Measurements from ENCODE around the gene ASIC4. TPM values are rescaled to one million over a fixed set of nuclear protein-coding genes. Genes with fewer than 3 reads are reported as not detected.
A peak's percentile ranks its signal among the peaks of the same experiment; 100 is the strongest.

Gene ASIC4
- total RNA-seq, 1 experiment from 2014 or later, result 0.79 TPM

DNA sequence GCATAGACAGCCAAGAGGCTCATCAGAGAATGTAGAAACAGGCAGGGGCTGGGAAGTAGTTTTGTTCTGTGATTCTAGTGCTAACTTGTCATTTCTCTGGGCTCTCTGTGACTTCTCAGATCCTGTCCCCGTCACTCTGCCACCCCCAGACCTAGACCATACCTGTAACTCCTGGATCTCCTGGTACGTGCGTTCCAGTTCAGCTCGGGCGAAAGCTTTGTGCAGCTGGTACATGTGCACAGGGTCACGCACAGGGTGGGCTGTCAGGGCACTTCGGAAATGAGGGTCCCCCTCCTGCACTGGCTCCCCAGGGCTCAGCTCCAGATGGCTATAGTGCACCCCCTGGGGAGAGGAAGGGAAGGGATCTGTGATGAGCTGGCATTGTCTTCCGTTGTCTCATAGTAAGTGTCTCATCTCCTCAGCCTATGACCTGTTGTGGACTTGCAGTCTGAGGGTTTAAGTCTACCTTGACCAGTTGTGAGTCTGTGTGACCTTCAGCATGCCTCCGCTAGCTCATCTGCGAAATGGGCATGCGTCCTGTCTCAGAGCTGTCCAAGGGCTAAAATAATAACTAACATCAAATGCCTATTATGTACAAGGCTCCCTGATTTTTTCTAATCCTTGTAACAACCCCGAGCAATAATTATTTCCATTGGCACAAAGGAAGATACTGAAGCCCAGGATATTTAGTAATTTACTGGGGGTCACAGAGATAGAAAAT, 26.7 kb downstream of the ASIC4 start:
- TF ChIP-seq ZNF532 (CRISPR knock-in tag; IDR thresholded peaks at IDR 0.05; ENCODE audit: borderline replicate concordance), result no peak
- TF ChIP-seq HMGA2 (CRISPR knock-in tag; IDR thresholded peaks at IDR 0.05), result no peak
- TF ChIP-seq, protein P1, sequence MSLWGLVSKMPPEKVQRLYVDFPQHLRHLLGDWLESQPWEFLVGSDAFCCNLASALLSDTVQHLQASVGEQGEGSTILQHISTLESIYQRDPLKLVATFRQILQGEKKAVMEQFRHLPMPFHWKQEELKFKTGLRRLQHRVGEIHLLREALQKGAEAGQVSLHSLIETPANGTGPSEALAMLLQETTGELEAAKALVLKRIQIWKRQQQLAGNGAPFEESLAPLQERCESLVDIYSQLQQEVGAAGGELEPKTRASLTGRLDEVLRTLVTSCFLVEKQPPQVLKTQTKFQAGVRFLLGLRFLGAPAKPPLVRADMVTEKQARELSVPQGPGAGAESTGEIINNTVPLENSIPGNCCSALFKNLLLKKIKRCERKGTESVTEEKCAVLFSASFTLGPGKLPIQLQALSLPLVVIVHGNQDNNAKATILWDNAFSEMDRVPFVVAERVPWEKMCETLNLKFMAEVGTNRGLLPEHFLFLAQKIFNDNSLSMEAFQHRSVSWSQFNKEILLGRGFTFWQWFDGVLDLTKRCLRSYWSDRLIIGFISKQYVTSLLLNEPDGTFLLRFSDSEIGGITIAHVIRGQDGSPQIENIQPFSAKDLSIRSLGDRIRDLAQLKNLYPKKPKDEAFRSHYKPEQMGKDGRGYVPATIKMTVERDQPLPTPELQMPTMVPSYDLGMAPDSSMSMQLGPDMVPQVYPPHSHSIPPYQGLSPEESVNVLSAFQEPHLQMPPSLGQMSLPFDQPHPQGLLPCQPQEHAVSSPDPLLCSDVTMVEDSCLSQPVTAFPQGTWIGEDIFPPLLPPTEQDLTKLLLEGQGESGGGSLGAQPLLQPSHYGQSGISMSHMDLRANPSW (CRISPR knock-in tag; conservative IDR thresholded peaks at IDR 0.05; ENCODE audit: low read depth), result no peak
- no peak for TF ChIP-seq E2F4 (CRISPR knock-in tag; IDR thresholded peaks at IDR 0.05; ENCODE audit: borderline replicate concordance, low read depth)
- TF ChIP-seq SMAD3 (CRISPR knock-in tag; IDR thresholded peaks at IDR 0.05; ENCODE audit: borderline replicate concordance), result no peak
- no peak for TF ChIP-seq NFATC4 (CRISPR knock-in tag; IDR thresholded peaks at IDR 0.05)
- no peak for TF ChIP-seq CREB1 (CRISPR knock-in tag; IDR thresholded peaks at IDR 0.05)
- TF ChIP-seq, protein P2, sequence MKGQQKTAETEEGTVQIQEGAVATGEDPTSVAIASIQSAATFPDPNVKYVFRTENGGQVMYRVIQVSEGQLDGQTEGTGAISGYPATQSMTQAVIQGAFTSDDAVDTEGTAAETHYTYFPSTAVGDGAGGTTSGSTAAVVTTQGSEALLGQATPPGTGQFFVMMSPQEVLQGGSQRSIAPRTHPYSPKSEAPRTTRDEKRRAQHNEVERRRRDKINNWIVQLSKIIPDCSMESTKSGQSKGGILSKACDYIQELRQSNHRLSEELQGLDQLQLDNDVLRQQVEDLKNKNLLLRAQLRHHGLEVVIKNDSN (CRISPR knock-in tag; IDR thresholded peaks at IDR 0.05), result no peak
- TF ChIP-seq MAX (CRISPR knock-in tag; IDR thresholded peaks at IDR 0.05), result no peak
- TF ChIP-seq GRHL2 (CRISPR knock-in tag; IDR thresholded peaks at IDR 0.05; ENCODE audit: insufficient replicate concordance, severe bottlenecking), result no peak
- no peak for TF ChIP-seq ATF1 (CRISPR knock-in tag; IDR thresholded peaks at IDR 0.05)
- Mint-ChIP-seq H3K4me1 (peaks cover 36% of the 10 kb centered on the region), H3K27ac (peak overlapping the region; percentile 63; the same call in 1 of the 2 replicates), H3K9me3 (no peaks in the 10 kb centered on the region), H3K4me3 (no peak overlapping the region), H3K36me3 (peaks cover 22% of the 10 kb centered on the region), H3K27me3 (ENCODE audit: low read depth) (peaks cover 16% of the 10 kb centered on the region)
- ChIA-PET POLR2A (no interaction called here), CTCF (interaction anchor here (0.6 to 41.3 kb wide), 32 partner anchors 11 to 202 kb away, joined by 3 to 2316 read pairs (median 4); partner anchors contain the start of genes DNPEP, GMPPA, OBSL1 and STK11IP)
- no peak for DNase-seq (ENCODE audit: low spot score)
- ATAC-seq, result no peak

- Mint-ChIP-seq H3K4me3 (peak overlapping the region; percentile 86), H3K27me3 (ENCODE audit: low read depth) (peaks cover 22% of the 10 kb centered on the region), H3K36me3 (peaks cover 22% of the 10 kb centered on the region), H3K27ac (no peak overlapping the region), H3K9me3 (no peaks in the 10 kb centered on the region), H3K4me1 (peaks cover 36% of the 10 kb centered on the region)
- CTCF ChIA-PET, result interaction anchor here (0.5 to 41.3 kb wide), 39 partner anchors 11 to 1648 kb away, joined by 3 to 2316 read pairs (median 4); partner anchors contain the start of genes DNPEP, GMPPA, OBSL1 and STK11IP
- peak; percentile 94 for DNase-seq (ENCODE audit: low spot score)
- POLR2A ChIA-PET, result interaction anchor here (0.6 to 1.1 kb wide), 2 partner anchors 53 to 539 kb away, joined by 3 to 5 read pairs; no protein-coding TSS in a partner anchor
- ATAC-seq, result peak; percentile 23
- TF ChIP-seq NR1H2 (CRISPR knock-in tag; IDR thresholded peaks at IDR 0.05) (no peak), TEAD1 (CRISPR knock-in tag; IDR thresholded peaks at IDR 0.05) (peak; percentile 30; the same call in 1 of the 2 replicates), NR2C2 (CRISPR knock-in tag; IDR thresholded peaks at IDR 0.05) (no peak), PRRX2 (CRISPR knock-in tag; IDR thresholded peaks at IDR 0.05) (no peak), NFE2L1 (CRISPR knock-in tag; IDR thresholded peaks at IDR 0.05) (no peak), ERG (CRISPR knock-in tag; IDR thresholded peaks at IDR 0.05) (no peak), TP53 (CRISPR knock-in tag; IDR thresholded peaks at IDR 0.05) (no peak), RORB (CRISPR knock-in tag; IDR thresholded peaks at IDR 0.05) (no peak), MYBL2 (CRISPR knock-in tag; IDR thresholded peaks at IDR 0.05) (no peak), ZNF121 (CRISPR knock-in tag; IDR thresholded peaks at IDR 0.05) (peak; percentile 35; the same call in 1 of the 2 replicates)
- TF ChIP-seq, protein P3, sequence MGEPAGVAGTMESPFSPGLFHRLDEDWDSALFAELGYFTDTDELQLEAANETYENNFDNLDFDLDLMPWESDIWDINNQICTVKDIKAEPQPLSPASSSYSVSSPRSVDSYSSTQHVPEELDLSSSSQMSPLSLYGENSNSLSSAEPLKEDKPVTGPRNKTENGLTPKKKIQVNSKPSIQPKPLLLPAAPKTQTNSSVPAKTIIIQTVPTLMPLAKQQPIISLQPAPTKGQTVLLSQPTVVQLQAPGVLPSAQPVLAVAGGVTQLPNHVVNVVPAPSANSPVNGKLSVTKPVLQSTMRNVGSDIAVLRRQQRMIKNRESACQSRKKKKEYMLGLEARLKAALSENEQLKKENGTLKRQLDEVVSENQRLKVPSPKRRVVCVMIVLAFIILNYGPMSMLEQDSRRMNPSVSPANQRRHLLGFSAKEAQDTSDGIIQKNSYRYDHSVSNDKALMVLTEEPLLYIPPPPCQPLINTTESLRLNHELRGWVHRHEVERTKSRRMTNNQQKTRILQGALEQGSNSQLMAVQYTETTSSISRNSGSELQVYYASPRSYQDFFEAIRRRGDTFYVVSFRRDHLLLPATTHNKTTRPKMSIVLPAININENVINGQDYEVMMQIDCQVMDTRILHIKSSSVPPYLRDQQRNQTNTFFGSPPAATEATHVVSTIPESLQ (CRISPR knock-in tag; IDR thresholded peaks at IDR 0.05), result no peak
Observed at GRCh38 chr2:219541611-219542180, 27.4 kb downstream of the ASIC4 start.

Measured in WTC11 (cell line).